Breast epithelium (tissue), 4 donors: Measurements from ENCODE around the gene LRRC43. TPM values are rescaled to one million over a fixed set of nuclear protein-coding genes. Genes with fewer than 3 reads are reported as not detected.

ENCODE experiments used
- DNase-seq, 2 donors: peaks; one replicate each; pipeline ENCODE4 v3.0.0-alpha.2; 2019; ENCODE audit warnings: low spot score in 2 of 2
- H3K27ac ChIP-seq, 2 donors: fragments of 200-600 bp; sonication (generic) in 1 of 2; one replicate each; pipeline ENCODE4 v1.5.1; 2016 to 2019; ENCODE audit warnings: mild to moderate bottlenecking in 1 of 2
- H3K27me3 ChIP-seq, 2 donors: fragments of 200-600 bp; sonication (generic) in 1 of 2; one replicate each; pipeline versions ENCODE4 v1.5.1 to v1.6.0; 2017 to 2019; ENCODE audit warnings: control low read depth in 1 of 2, mild to moderate bottlenecking in 1 of 2
- H3K36me3 ChIP-seq: fragments of 200-600 bp; one replicate; pipeline ENCODE4 v1.5.1; 2019
- H3K4me1 ChIP-seq, 2 donors: fragments of 200-600 bp; sonication (generic); one replicate each; pipeline ENCODE4 v1.5.1; 2016 to 2019; ENCODE audit warnings: control low read depth in 1 of 2
- H3K4me3 ChIP-seq, 3 donors: fragments of 200-600 bp; sonication (generic); 1 replicate in 2 of 3; 2 replicates in 1 of 3; pipeline ENCODE4 v1.5.1; 2016 to 2019; ENCODE audit warnings: mild to moderate bottlenecking in 3 of 3, moderate library complexity in 2 of 3
- H3K9me3 ChIP-seq, 2 donors: fragments of 200-600 bp; sonication (generic) in 1 of 2; one replicate each; pipeline ENCODE4 v1.5.1; 2016 to 2019; ENCODE audit warnings: control low read depth in 1 of 2
- POLR2A ChIP-seq: fragments of 450-650 bp; IDR thresholded peaks from one replicate; pipeline ENCODE4 v1.6.1; 2016; ENCODE audit warnings: antibody characterized with exemption, mild to moderate bottlenecking, moderate library complexity
- POLR2AphosphoS5 ChIP-seq, 3 donors: sonication (generic); formaldehyde crosslinking; IDR thresholded peaks; one replicate each; pipeline ENCODE4 v1.6.1; 2017; ENCODE audit warnings: antibody characterized with exemption in 3 of 3
- intact Hi-C: fragments of 100-400 bp; cut with DNase I; formaldehyde crosslinking; loops from one replicate; pipeline ENCODE4 v1.15.1; 2023; ENCODE audit warnings: low total_unique reads
- total RNA-seq, 3 donors: library from RNA; depleted of rRNA; stranded (reverse); fragments of >200 nt; gene quantifications; one replicate each; pipeline ENCODE4 v1.1.0, GENCODE V29; 2016
- TF ChIP-seq, protein P1 (sequence below), 3 donors: fragments of 450-650 bp; IDR thresholded peaks; one replicate each; pipeline ENCODE4 v1.5.1; 2016 to 2017; ENCODE audit warnings: antibody characterized with exemption in 3 of 3, mild to moderate bottlenecking in 3 of 3, moderate library complexity in 3 of 3

The LRRC43 gene
- total RNA-seq, 3 donors from 2014 or later = 0.66 to 2.3 (median 0.80) TPM

GRCh38 chr12:122226366-122227125 lies 43.6 kb downstream of the LRRC43 start:
- peak overlapping the region; percentile 11 to 20 for H3K27ac ChIP-seq
- H3K4me3 ChIP-seq = peak overlapping the region; percentile 43 to 93 (median 87)
- H3K27me3 ChIP-seq = no peaks in the 10 kb centered on the region
- H3K36me3 ChIP-seq = no peaks in the 10 kb centered on the region
- intact Hi-C loops = no loop called here
- no peak for DNase-seq
- TF ChIP-seq POLR2A = no peak
- TF ChIP-seq, protein P1, sequence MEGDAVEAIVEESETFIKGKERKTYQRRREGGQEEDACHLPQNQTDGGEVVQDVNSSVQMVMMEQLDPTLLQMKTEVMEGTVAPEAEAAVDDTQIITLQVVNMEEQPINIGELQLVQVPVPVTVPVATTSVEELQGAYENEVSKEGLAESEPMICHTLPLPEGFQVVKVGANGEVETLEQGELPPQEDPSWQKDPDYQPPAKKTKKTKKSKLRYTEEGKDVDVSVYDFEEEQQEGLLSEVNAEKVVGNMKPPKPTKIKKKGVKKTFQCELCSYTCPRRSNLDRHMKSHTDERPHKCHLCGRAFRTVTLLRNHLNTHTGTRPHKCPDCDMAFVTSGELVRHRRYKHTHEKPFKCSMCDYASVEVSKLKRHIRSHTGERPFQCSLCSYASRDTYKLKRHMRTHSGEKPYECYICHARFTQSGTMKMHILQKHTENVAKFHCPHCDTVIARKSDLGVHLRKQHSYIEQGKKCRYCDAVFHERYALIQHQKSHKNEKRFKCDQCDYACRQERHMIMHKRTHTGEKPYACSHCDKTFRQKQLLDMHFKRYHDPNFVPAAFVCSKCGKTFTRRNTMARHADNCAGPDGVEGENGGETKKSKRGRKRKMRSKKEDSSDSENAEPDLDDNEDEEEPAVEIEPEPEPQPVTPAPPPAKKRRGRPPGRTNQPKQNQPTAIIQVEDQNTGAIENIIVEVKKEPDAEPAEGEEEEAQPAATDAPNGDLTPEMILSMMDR (IDR thresholded peaks at IDR 0.05) = no peak
- TF ChIP-seq POLR2AphosphoS5 (IDR thresholded peaks at IDR 0.05) = peak in 1 of 3 donors; percentile 8
- peaks cover 13 to 15% of the 10 kb centered on the region in 2 donors for H3K4me1 ChIP-seq
- H3K9me3 ChIP-seq = no peaks in the 10 kb centered on the region

- Histone ChIP-seq H3K4me3 (no peak overlapping the region), H3K4me1 (peaks cover 13 to 15% of the 10 kb centered on the region in 2 donors), H3K27me3 (no peaks in the 10 kb centered on the region), H3K9me3 (no peaks in the 10 kb centered on the region), H3K36me3 (no peaks in the 10 kb centered on the region), H3K27ac (no peak overlapping the region)
- no peak for DNase-seq
- TF ChIP-seq POLR2A (no peak), POLR2AphosphoS5 (IDR thresholded peaks at IDR 0.05) (no peak)
- TF ChIP-seq, protein P1 (IDR thresholded peaks at IDR 0.05) = no peak
- intact Hi-C loops = no loop called here
Observed at GRCh38 chr12:122227341-122227740, 44.4 kb downstream of the LRRC43 start.

- H3K27me3 ChIP-seq = no peaks in the 10 kb centered on the region
- no peak overlapping the region for H3K27ac ChIP-seq
- no peak overlapping the region for H3K4me3 ChIP-seq
- H3K36me3 ChIP-seq = no peaks in the 10 kb centered on the region
- peaks cover 13 to 15% of the 10 kb centered on the region in 2 donors for H3K4me1 ChIP-seq
- DNase-seq = no peak
- H3K9me3 ChIP-seq = no peaks in the 10 kb centered on the region
- TF ChIP-seq POLR2AphosphoS5 (IDR thresholded peaks at IDR 0.05) = no peak
- TF ChIP-seq, protein P1 (IDR thresholded peaks at IDR 0.05) = no peak
- TF ChIP-seq POLR2A = no peak
- intact Hi-C loops = no loop called here
Observed at GRCh38 chr12:122228092-122228491, 45.2 kb downstream of the LRRC43 start.

DNA sequence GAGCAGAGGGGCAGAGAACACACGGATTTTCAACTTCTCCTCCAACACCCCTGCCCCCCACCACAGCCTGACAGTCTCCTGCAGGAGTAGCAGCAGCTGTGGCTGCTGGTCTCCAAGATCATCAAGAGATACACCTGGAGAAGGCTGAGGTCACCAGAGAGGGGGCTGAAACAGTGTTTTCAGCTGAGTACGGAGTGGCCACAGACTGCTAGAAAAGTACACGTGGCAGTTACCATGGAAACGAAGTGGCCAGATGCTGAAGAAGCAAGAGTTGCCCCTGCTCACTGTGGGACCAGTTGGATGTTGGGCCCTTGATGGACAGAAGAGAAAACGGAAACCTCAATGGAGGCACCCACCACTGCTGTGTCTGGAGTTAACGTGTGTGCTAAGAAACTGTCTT lies 47.9 kb downstream of the LRRC43 start:
- no peak overlapping the region for H3K27ac ChIP-seq
- H3K4me1 ChIP-seq = peaks cover 6% of the 10 kb centered on the region in 2 donors
- no peaks in the 10 kb centered on the region for H3K36me3 ChIP-seq
- DNase-seq = no peak
- H3K9me3 ChIP-seq = no peaks in the 10 kb centered on the region
- no peaks in the 10 kb centered on the region for H3K27me3 ChIP-seq
- TF ChIP-seq, protein P1 (IDR thresholded peaks at IDR 0.05) = no peak
- TF ChIP-seq POLR2A = no peak
- TF ChIP-seq POLR2AphosphoS5 (IDR thresholded peaks at IDR 0.05) = no peak
- intact Hi-C loops = no loop called here
- no peak overlapping the region for H3K4me3 ChIP-seq

GRCh38 chr12:122232691-122233090 lies 49.8 kb downstream of the LRRC43 start:
- intact Hi-C loops = no loop called here
- H3K27ac ChIP-seq = no peak overlapping the region
- no peaks in the 10 kb centered on the region for H3K36me3 ChIP-seq
- H3K4me1 ChIP-seq = no peaks in the 10 kb centered on the region
- H3K4me3 ChIP-seq = no peak overlapping the region
- DNase-seq = no peak
- H3K27me3 ChIP-seq = no peaks in the 10 kb centered on the region
- TF ChIP-seq POLR2AphosphoS5 (IDR thresholded peaks at IDR 0.05) (no peak), POLR2A (no peak)
- TF ChIP-seq, protein P1 (IDR thresholded peaks at IDR 0.05) = no peak
- H3K9me3 ChIP-seq = no peaks in the 10 kb centered on the region
